ENCODE measurements around the gene METTL25B. TPM values are rescaled to one million over a fixed set of nuclear protein-coding genes. Genes with fewer than 3 reads are reported as not detected.

Gene METTL25B
- total RNA-seq, 4 donors from 2014 or later, result 9.7 to 44.9 (median 17.6) TPM

- TF ChIP-seq POLR2A (IDR thresholded peaks at IDR 0.05) (no peak), CTCF (IDR thresholded peaks at IDR 0.05) (no peak)
- H3K27me3 ChIP-seq, result no peaks in the 10 kb centered on the region
- H3K27ac ChIP-seq, result no peak overlapping the region
- peaks cover 7 to 80% (median 41%) of the 10 kb centered on the region in 3 donors for H3K4me1 ChIP-seq
- no peaks in the 10 kb centered on the region for H3K9me3 ChIP-seq
- WGBS, 2 donors, result 71 to 83% methylated on average over 3 of the region's 3 CpGs
- DNase-seq, result no peak
- peaks cover 0 to 28% (median 0%) of the 10 kb centered on the region in 3 donors for H3K36me3 ChIP-seq
- H3K4me3 ChIP-seq, result no peak overlapping the region
- intact Hi-C loops (cut with DNase I), result no loop called here
These were observed 44.0 kb downstream of the METTL25B start for GRCh38 chr1:156772222-156772621.

DNA sequence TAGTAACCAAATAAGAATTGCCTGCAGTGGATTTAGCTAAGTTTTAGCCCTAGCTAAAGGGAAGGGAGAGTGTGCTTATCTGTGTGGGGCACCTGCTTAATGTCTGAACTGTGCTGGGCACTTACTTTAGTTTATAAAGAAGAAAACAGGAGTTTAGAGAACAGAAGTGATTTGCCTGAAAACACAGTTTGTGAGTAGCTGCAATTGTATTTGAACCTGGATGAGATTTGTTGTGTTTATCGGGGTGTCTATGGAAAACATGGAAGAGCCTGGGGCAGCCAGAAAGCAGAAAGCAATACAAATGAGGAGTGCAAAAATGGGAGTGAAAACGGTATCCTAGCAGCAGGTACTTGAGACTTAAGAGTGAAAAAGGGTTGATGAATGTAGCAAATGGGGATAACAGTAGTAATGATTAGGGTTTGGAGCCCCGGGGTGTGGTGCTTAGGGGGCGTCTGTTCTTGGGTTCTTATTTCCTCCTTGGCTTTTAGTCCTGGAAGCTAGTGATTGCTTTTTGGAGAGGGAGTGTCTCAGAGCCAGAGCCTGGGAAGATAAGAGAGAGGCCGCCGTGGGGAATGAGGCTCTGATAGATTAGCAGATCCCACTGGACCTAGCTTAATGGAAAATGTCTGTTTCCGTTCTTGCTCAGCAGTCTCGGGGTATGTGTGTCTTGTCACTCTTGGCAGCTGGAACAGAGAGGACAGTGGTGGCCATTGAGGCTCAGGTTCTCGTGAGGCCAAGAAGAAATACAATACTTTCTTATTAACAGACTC, 44.6 kb downstream of the METTL25B start:
- Histone ChIP-seq H3K4me1 (peaks cover 7 to 82% (median 45%) of the 10 kb centered on the region in 3 donors), H3K9me3 (no peaks in the 10 kb centered on the region), H3K27me3 (no peaks in the 10 kb centered on the region), H3K36me3 (peaks cover 0 to 28% (median 0%) of the 10 kb centered on the region in 3 donors), H3K27ac (no peak overlapping the region), H3K4me3 (no peak overlapping the region)
- intact Hi-C loops (cut with DNase I), result no loop called here
- no peak for DNase-seq
- 52 to 63% methylated on average over 9 of the region's 9 CpGs for WGBS, 2 donors
- TF ChIP-seq POLR2A (IDR thresholded peaks at IDR 0.05) (no peak), CTCF (IDR thresholded peaks at IDR 0.05) (no peak)

GRCh38 chr1:156773607-156774006, 45.3 kb downstream of the METTL25B start:
- H3K27ac ChIP-seq, result no peak overlapping the region
- no peak for TF ChIP-seq CTCF (IDR thresholded peaks at IDR 0.05)
- TF ChIP-seq POLR2A (IDR thresholded peaks at IDR 0.05), result no peak
- WGBS, 2 donors, result 74 to 83% methylated on average over 3 of the region's 3 CpGs
- DNase-seq, result no peak
- no peak overlapping the region for H3K4me3 ChIP-seq
- intact Hi-C loops (cut with DNase I), result no loop called here
- no peaks in the 10 kb centered on the region for H3K27me3 ChIP-seq
- H3K36me3 ChIP-seq, result peaks cover 0 to 28% (median 0%) of the 10 kb centered on the region in 3 donors
- H3K9me3 ChIP-seq, result no peaks in the 10 kb centered on the region
- H3K4me1 ChIP-seq, result peaks cover 7 to 75% (median 41%) of the 10 kb centered on the region in 3 donors

DNA sequence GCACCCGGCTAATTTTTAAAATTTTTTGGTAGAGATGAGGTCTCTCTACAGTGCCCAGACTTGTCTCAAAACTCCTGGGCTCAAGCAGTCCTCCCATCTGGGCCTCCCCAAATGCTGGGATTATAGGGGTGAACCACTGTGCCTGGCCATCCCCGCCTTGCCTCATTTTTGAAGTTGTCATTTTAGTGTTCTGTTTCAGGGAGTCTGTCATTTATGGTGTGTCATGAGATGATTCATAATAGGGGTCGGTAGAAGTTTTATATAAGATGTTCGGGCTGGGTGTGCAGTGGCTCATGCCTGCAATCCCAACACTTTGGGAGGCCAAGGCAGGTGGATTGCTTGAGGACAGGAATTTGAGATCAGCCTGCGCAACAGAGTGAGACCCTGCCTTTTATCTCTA, 47.5 kb downstream of the METTL25B start:
- intact Hi-C loops (cut with DNase I), result no loop called here
- WGBS, 2 donors, result 78 to 80% methylated on average over 4 to 5 of the region's 5 CpGs
- TF ChIP-seq CTCF (IDR thresholded peaks at IDR 0.05) (no peak), POLR2A (IDR thresholded peaks at IDR 0.05) (no peak)
- H3K27ac ChIP-seq, result no peak overlapping the region
- no peaks in the 10 kb centered on the region for H3K27me3 ChIP-seq
- no peak overlapping the region for H3K4me3 ChIP-seq
- peaks cover 0 to 53% (median 21%) of the 10 kb centered on the region in 3 donors for H3K4me1 ChIP-seq
- DNase-seq, result no peak
- H3K36me3 ChIP-seq, result peaks cover 0 to 28% (median 0%) of the 10 kb centered on the region in 3 donors
- no peaks in the 10 kb centered on the region for H3K9me3 ChIP-seq

GRCh38 chr1:156776942-156777341, 48.7 kb downstream of the METTL25B start:
- H3K27me3 ChIP-seq, result no peaks in the 10 kb centered on the region
- 63 to 64% methylated on average over 4 of the region's 4 CpGs for WGBS, 2 donors
- no peak for DNase-seq
- TF ChIP-seq CTCF (IDR thresholded peaks at IDR 0.05) (no peak), POLR2A (IDR thresholded peaks at IDR 0.05) (no peak)
- peaks cover 0 to 52% (median 22%) of the 10 kb centered on the region in 3 donors for H3K4me1 ChIP-seq
- no peak overlapping the region for H3K27ac ChIP-seq
- no peaks in the 10 kb centered on the region for H3K9me3 ChIP-seq
- intact Hi-C loops (cut with DNase I), result no loop called here
- peaks cover 0 to 28% (median 0%) of the 10 kb centered on the region in 3 donors for H3K36me3 ChIP-seq
- no peak overlapping the region for H3K4me3 ChIP-seq
